MCF 10A (cell line): ENCODE results near the gene BPIFA3. TPM values are rescaled to one million over a fixed set of nuclear protein-coding genes. Genes with fewer than 3 reads are reported as not detected.

ENCODE experiments used
- BruUV-seq: library from RNA; stranded (reverse); fragments of 400-500 nt; replicated peaks from 2 replicates; lab custom pipeline; 2021; lab: Mats Ljungman, UMichigan
- CTCF ChIA-PET: fragments of 300-600 bp; sonication (Branson Sonifier 250); formaldehyde crosslinking; extraction: SDS; loops from one replicate; lab custom pipeline; 2021; ENCODE audit warnings: antibody characterized with exemption, inconsistent platforms; lab: Yijun Ruan, JAX
- POLR2A ChIA-PET: fragments of 300-600, 350-650 bp; sonication (Branson Sonifier 250); formaldehyde crosslinking; extraction: SDS; loops from one replicate; lab custom pipeline; 2020; ENCODE audit warnings: antibody characterized with exemption, inconsistent platforms; lab: Yijun Ruan, JAX
- DNase-seq: peaks from one replicate; pipeline ENCODE4 v3.0.0-alpha.2; 2018; ENCODE audit not compliant: unreplicated experiment
- H3K27ac Mint-ChIP-seq: one replicate; pipeline ENCODE4 v1.8.0; 2022; ENCODE audit warnings: mild to moderate bottlenecking, low read depth, mixed read lengths; ENCODE audit not compliant: unreplicated experiment
- H3K27me3 Mint-ChIP-seq: one replicate; pipeline ENCODE4 v1.8.0; 2022; ENCODE audit warnings: mixed read lengths; ENCODE audit not compliant: insufficient read depth, unreplicated experiment
- H3K36me3 Mint-ChIP-seq: one replicate; pipeline ENCODE4 v1.8.0; 2022; ENCODE audit warnings: mild to moderate bottlenecking, moderate library complexity, mixed read lengths; ENCODE audit not compliant: insufficient read depth, unreplicated experiment
- H3K4me1 Mint-ChIP-seq: one replicate; pipeline ENCODE4 v1.8.0; 2022; ENCODE audit warnings: mixed read lengths; ENCODE audit not compliant: insufficient read depth, unreplicated experiment
- H3K4me3 Mint-ChIP-seq: one replicate; pipeline ENCODE4 v1.8.0; 2022; ENCODE audit warnings: mild to moderate bottlenecking, moderate library complexity, mixed read lengths; ENCODE audit not compliant: unreplicated experiment
- H3K9me3 Mint-ChIP-seq: one replicate; pipeline ENCODE4 v1.8.0; 2022; ENCODE audit warnings: mixed read lengths; ENCODE audit not compliant: unreplicated experiment
- intact Hi-C: fragments of 100-400 bp; cut with micrococcal nuclease; formaldehyde crosslinking; loops from 2 replicates; pipeline ENCODE4 v1.14.1; 2022
- total RNA-seq: library from RNA; stranded (reverse); gene quantifications from 2 replicates; pipeline ENCODE4 v1.2.3, GENCODE V29; 2022
- TF ChIP-seq, protein P1 (sequence below): fragments of 200-600 bp; IDR thresholded peaks from one replicate; pipeline ENCODE4 v1.8.0; 2022; ENCODE audit warnings: antibody characterized with exemption, mild to moderate bottlenecking; ENCODE audit not compliant: unreplicated experiment

BPIFA3 gene
- total RNA-seq, 1 experiment from 2014 or later: not detected

DNA sequence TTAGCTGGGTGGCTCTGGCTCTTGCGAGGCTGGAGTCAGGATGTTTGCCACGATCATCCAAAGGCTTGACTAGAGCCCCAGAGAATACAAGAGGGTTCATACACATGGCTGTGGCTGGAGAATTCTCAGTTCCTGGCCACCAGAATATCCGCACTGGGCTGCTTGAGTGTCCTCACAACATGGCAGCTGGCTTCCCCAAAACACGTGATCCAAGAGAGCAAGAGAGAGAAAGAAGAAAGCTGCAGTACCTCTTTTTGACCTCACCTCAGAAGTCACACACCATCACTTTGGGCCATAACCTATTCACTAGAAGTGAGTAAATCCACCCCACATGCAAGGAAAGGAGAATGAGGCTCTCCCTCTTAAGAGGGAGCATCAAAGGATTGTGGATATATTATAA lies 44.3 kb downstream of the BPIFA3 start:
- no TSS peak for BruUV-seq
- CTCF ChIA-PET: interaction anchor here (0.6 to 2.5 kb wide), 4 partner anchors 9 to 38 kb away, joined by 3 to 8 read pairs (median 6); no protein-coding TSS in a partner anchor
- H3K27me3 Mint-ChIP-seq: peaks cover 50% of the 10 kb centered on the region

DNA sequence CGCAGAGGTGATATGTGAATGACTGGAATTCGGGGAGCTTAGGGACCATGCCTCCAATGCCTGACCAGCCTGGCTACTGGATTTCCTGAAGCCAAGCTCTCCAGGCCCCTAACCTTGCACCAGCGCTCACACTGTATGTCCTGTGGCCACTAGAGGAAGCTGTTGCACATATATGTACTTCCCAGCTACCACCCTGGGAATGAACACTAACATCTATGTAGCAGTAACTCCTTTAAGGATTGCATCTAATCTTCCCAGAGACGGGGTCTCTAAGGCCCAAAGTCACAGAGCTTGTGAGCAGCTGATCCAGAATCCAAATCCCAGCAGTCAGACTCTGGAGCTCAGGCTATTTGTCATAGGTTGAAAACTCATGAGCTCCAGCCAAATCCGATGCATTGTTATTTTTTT lies 45.5 kb downstream of the BPIFA3 start:
- CTCF ChIA-PET: interaction anchor here (0.5 to 2.5 kb wide), 9 partner anchors 9 to 583 kb away, joined by 3 to 8 read pairs (median 3); no protein-coding TSS in a partner anchor
- H3K27me3 Mint-ChIP-seq: peaks cover 54% of the 10 kb centered on the region
- peaks cover 5% of the 10 kb centered on the region for H3K4me1 Mint-ChIP-seq
- POLR2A ChIA-PET: interaction anchor here (0.7 kb wide), 1 partner anchor 40 kb away, joined by 3 read pairs; no protein-coding TSS in a partner anchor
- no peaks in the 10 kb centered on the region for H3K36me3 Mint-ChIP-seq
- TF ChIP-seq, protein P1, sequence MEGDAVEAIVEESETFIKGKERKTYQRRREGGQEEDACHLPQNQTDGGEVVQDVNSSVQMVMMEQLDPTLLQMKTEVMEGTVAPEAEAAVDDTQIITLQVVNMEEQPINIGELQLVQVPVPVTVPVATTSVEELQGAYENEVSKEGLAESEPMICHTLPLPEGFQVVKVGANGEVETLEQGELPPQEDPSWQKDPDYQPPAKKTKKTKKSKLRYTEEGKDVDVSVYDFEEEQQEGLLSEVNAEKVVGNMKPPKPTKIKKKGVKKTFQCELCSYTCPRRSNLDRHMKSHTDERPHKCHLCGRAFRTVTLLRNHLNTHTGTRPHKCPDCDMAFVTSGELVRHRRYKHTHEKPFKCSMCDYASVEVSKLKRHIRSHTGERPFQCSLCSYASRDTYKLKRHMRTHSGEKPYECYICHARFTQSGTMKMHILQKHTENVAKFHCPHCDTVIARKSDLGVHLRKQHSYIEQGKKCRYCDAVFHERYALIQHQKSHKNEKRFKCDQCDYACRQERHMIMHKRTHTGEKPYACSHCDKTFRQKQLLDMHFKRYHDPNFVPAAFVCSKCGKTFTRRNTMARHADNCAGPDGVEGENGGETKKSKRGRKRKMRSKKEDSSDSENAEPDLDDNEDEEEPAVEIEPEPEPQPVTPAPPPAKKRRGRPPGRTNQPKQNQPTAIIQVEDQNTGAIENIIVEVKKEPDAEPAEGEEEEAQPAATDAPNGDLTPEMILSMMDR: peak; percentile 45
- no TSS peak for BruUV-seq
- H3K27ac Mint-ChIP-seq: no peak overlapping the region
- no peaks in the 10 kb centered on the region for H3K9me3 Mint-ChIP-seq
- intact Hi-C loops: no loop called here
- DNase-seq: peak; percentile 60
- H3K4me3 Mint-ChIP-seq: no peak overlapping the region

More for the DNA sequence above, 44.3 kb downstream of the BPIFA3 start:
- no peaks in the 10 kb centered on the region for H3K36me3 Mint-ChIP-seq
- no peaks in the 10 kb centered on the region for H3K9me3 Mint-ChIP-seq
- no peak overlapping the region for H3K27ac Mint-ChIP-seq
- DNase-seq: no peak
- no peak overlapping the region for H3K4me3 Mint-ChIP-seq
- TF ChIP-seq, protein P1: no peak
- peaks cover 5% of the 10 kb centered on the region for H3K4me1 Mint-ChIP-seq
- intact Hi-C loops: no loop called here
- POLR2A ChIA-PET: no interaction called here

DNA sequence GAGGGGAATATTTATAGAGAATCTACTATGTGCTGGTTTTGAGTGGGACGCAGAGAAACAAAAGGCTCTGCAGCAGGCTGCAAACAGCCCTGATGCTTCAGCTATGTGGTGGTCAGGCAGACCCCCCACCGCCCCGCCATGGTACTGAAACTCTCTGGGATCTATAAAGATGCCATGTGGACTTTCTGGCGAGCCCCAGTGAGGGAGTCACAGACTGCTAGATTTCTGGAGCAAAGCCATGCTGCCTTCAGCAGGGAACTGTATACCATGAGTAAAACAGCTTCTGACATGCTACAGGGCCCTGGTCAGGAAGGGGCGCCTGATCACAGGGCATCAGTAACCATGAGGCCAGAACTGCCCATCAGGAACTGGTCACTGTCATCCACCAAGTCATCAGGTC lies 46.6 kb downstream of the BPIFA3 start:
- TF ChIP-seq, protein P1: no peak
- intact Hi-C loops: no loop called here
- DNase-seq: no peak
- H3K9me3 Mint-ChIP-seq: no peaks in the 10 kb centered on the region
- no peak overlapping the region for H3K4me3 Mint-ChIP-seq
- no TSS peak for BruUV-seq
- POLR2A ChIA-PET: no interaction called here
- H3K27me3 Mint-ChIP-seq: peaks cover 59% of the 10 kb centered on the region
- CTCF ChIA-PET: interaction anchor here (0.9 to 2.5 kb wide), 4 partner anchors 11 to 36 kb away, joined by 3 to 8 read pairs (median 4); no protein-coding TSS in a partner anchor
- H3K4me1 Mint-ChIP-seq: peaks cover 5% of the 10 kb centered on the region
- H3K27ac Mint-ChIP-seq: no peak overlapping the region
- H3K36me3 Mint-ChIP-seq: no peaks in the 10 kb centered on the region

DNA sequence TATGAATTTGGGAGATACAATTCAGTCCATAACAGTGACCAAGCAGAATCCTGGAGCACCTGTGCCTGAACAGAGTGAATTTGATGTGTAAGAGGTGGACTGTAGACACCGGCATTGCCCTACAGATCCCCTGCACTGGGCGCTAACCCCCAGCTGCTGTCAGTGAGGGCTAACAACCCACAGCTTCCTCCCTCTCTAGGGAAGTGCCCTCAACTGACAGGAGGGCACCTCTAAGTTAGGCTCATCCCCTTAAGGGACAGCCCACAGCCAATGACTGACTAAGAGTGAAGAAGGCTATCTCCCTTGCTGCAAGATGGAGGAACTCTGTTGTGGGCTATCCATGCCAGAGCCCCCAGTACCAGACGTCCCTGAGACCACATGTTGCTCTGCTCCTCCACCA lies 50.5 kb downstream of the BPIFA3 start:
- TF ChIP-seq, protein P1: no peak
- Mint-ChIP-seq H3K9me3 (no peaks in the 10 kb centered on the region), H3K27me3 (peaks cover 62% of the 10 kb centered on the region), H3K4me1 (no peaks in the 10 kb centered on the region), H3K27ac (no peak overlapping the region), H3K4me3 (no peak overlapping the region), H3K36me3 (no peaks in the 10 kb centered on the region)
- no TSS peak for BruUV-seq
- ChIA-PET POLR2A (no interaction called here), CTCF (no interaction called here)
- DNase-seq: no peak
- intact Hi-C loops: no loop called here
